Ovary (tissue), 9 donors: ENCODE data around the gene ZC3H8. TPM values are rescaled to one million over a fixed set of nuclear protein-coding genes. Genes with fewer than 3 reads are reported as not detected.

ENCODE experiments used
- DNase-seq, 5 donors: peaks; one replicate each; pipeline ENCODE4 v3.0.0-alpha.2; 2019 to 2020
- H3K27ac ChIP-seq, 2 donors: fragments of 200-600 bp; one replicate each; pipeline versions ENCODE4 v1.5.1 to v1.8.0; 2019 to 2022
- H3K27me3 ChIP-seq: fragments of 200-600 bp; one replicate; pipeline ENCODE4 v1.8.0; 2022
- H3K36me3 ChIP-seq: fragments of 200-600 bp; sonication (generic); one replicate; pipeline ENCODE4 v1.5.1; 2019
- H3K4me1 ChIP-seq: one replicate; pipeline ENCODE4 v1.8.1; 2013; ENCODE audit warnings: mild to moderate bottlenecking, moderate library complexity; ENCODE audit not compliant: insufficient read depth
- H3K4me3 ChIP-seq: fragments of 200-600 bp; sonication (generic); one replicate; pipeline ENCODE4 v1.5.1; 2017
- H3K9me3 ChIP-seq, 2 donors: fragments of 200-600 bp in 1 of 2; sonication (generic) in 1 of 2; one replicate each; pipeline versions ENCODE4 v1.5.1 to v1.8.1; 2013 to 2019; ENCODE audit warnings: mild to moderate bottlenecking in 1 of 2, moderate library complexity in 1 of 2
- CTCF ChIP-seq, 3 donors: fragments of 450-650 bp in 2 of 3; fragments of 200-600 bp in 1 of 3; IDR thresholded peaks; one replicate each; pipeline versions ENCODE4 v1.5.1 to v1.8.0; 2016 to 2022; ENCODE audit warnings: antibody characterized with exemption in 3 of 3, mild to moderate bottlenecking in 1 of 3
- EP300 ChIP-seq: sonication (generic); formaldehyde crosslinking; IDR thresholded peaks from one replicate; pipeline ENCODE4 v1.6.1; 2017; ENCODE audit warnings: antibody characterized with exemption
- POLR2A ChIP-seq: fragments of 450-650 bp; IDR thresholded peaks from one replicate; pipeline ENCODE4 v1.6.1; 2017; ENCODE audit warnings: antibody characterized with exemption, mild to moderate bottlenecking, moderate library complexity
- WGBS, 3 donors: extraction: QIAGEN DNeasy Blood & Tissue Kit in 1 of 3; methylation state at CpG; one replicate each; pipeline versions ENCODE4 v1.1.5 to v1.1.7; 2013 to 2017; 5-methylcytosine and 5-hydroxymethylcytosine counted together
- intact Hi-C, 4 donors: fragments of 100-400 bp; cut with DNase I; formaldehyde crosslinking; loops; one replicate each; pipeline versions ENCODE4 v1.11.0 to v1.15.1; 2022 to 2023
- polyA plus RNA-seq, 2 donors: library from polyadenylated mRNA; stranded (reverse); fragments of 200-250 nt in 1 of 2; fragments of 350-450 nt in 1 of 2; fragmentation: Illumina TruSeq in 1 of 2; extraction: RNeasy Lipid Tissue Mini Kit (QIAGEN cat#74804) in 1 of 2; gene quantifications; one replicate each; pipeline ENCODE4 v1.2.3, GENCODE V29; 2013 to 2014
- total RNA-seq, 7 donors: library from RNA; depleted of rRNA in 2 of 7; stranded (reverse); fragments of >200 nt in 2 of 7; fragmentation: NEBNext Ultra II Directional in 3 of 7; extraction: Animal tissue kit (Norgen Biotek cat#: 25700) in 3 of 7; gene quantifications; one replicate each; pipeline versions ENCODE4 v1.1.0 to v1.2.4, GENCODE V29; 2016 to 2023
- donor health status: DM: no; HTN: no; CAD: no; lungs with moderate emphysema.
- donor health status: DM: no; HTN: no; CAD: no.
- donor health status: Bipolar disorder and iron deficiency.
- donor health status: DM: yes; HTN: yes; CAD: no.
- donor health status: DM: no; HTN: no; CAD: no.
- donor health status: DM: yes; HTN: yes; CAD: no.

The ZC3H8 gene
- total and polyA plus RNA-seq, 9 donors, result 4.9 to 36.2 (median 10.9) TPM

- Histone ChIP-seq H3K27me3 (no peaks in the 10 kb centered on the region), H3K4me1 (no peaks in the 10 kb centered on the region), H3K9me3 (no peaks in the 10 kb centered on the region), H3K36me3 (no peaks in the 10 kb centered on the region), H3K27ac (no peak overlapping the region), H3K4me3 (no peak overlapping the region)
- DNase-seq, result no peak
- WGBS, 3 donors, result 82 to 87% (median 85%) methylated on average over 3 of the region's 3 CpGs
- intact Hi-C loops, result no loop called here
- TF ChIP-seq CTCF (IDR thresholded peaks at IDR 0.05), result no peak
- no peak for TF ChIP-seq POLR2A
- no peak for TF ChIP-seq EP300
These were observed 79.5 kb downstream of the ZC3H8 start for GRCh38 chr2:112175333-112175732.

GRCh38 chr2:112174383-112174782 lies 80.5 kb downstream of the ZC3H8 start:
- WGBS, 3 donors, result 70 to 73% (median 72%) methylated on average over 4 of the region's 4 CpGs
- H3K36me3 ChIP-seq, result no peaks in the 10 kb centered on the region
- TF ChIP-seq CTCF (IDR thresholded peaks at IDR 0.05) (no peak), EP300 (no peak), POLR2A (no peak)
- DNase-seq, result no peak
- H3K4me3 ChIP-seq, result no peak overlapping the region
- H3K27me3 ChIP-seq, result no peaks in the 10 kb centered on the region
- no peaks in the 10 kb centered on the region for H3K4me1 ChIP-seq
- no peak overlapping the region for H3K27ac ChIP-seq
- no peaks in the 10 kb centered on the region for H3K9me3 ChIP-seq
- intact Hi-C loops, result no loop called here

- Histone ChIP-seq H3K36me3 (no peaks in the 10 kb centered on the region), H3K27me3 (no peaks in the 10 kb centered on the region), H3K9me3 (no peaks in the 10 kb centered on the region), H3K4me1 (no peaks in the 10 kb centered on the region), H3K4me3 (no peak overlapping the region), H3K27ac (no peak overlapping the region)
- TF ChIP-seq POLR2A (no peak), CTCF (IDR thresholded peaks at IDR 0.05) (no peak), EP300 (no peak)
- DNase-seq, result no peak
- intact Hi-C loops, result no loop called here
- 88 to 93% (median 88%) methylated on average over 11 of the region's 11 CpGs for WGBS, 3 donors
These were observed 81.1 kb downstream of the ZC3H8 start for GRCh38 chr2:112173646-112174319.

GRCh38 chr2:112170495-112170894 lies 84.3 kb downstream of the ZC3H8 start:
- intact Hi-C loops, result no loop called here
- 89 to 96% (median 94%) methylated on average over 4 of the region's 4 CpGs for WGBS, 3 donors
- no peak for DNase-seq
- TF ChIP-seq EP300 (no peak), POLR2A (no peak), CTCF (IDR thresholded peaks at IDR 0.05) (no peak)
- no peak overlapping the region for H3K4me3 ChIP-seq
- no peaks in the 10 kb centered on the region for H3K4me1 ChIP-seq
- H3K27me3 ChIP-seq, result no peaks in the 10 kb centered on the region
- no peaks in the 10 kb centered on the region for H3K36me3 ChIP-seq
- no peak overlapping the region for H3K27ac ChIP-seq
- H3K9me3 ChIP-seq, result no peaks in the 10 kb centered on the region
